A673 (cell line): ENCODE results near the gene ARFGAP1.

Experiments used
- EZH2 ChIP-seq: fragments of 200-600 bp; sonication (generic); IDR thresholded peaks from 2 replicates; pipeline ENCODE4 v1.6.1; 2017; ENCODE audit warnings: borderline replicate concordance, low read depth, mild to moderate bottlenecking, mixed read lengths, antibody characterized with exemption, low read length; ENCODE audit not compliant: poor library complexity, severe bottlenecking
- TF ChIP-seq, protein P1 (sequence below): fragments of 300-800, 200-600 bp; sonication (generic); conservative IDR thresholded peaks from 2 replicates; pipeline ENCODE4 v1.5.1; 2017; ENCODE audit warnings: low read depth, mild to moderate bottlenecking, antibody characterized with exemption, low read length, moderate library complexity, mixed read lengths

DNA sequence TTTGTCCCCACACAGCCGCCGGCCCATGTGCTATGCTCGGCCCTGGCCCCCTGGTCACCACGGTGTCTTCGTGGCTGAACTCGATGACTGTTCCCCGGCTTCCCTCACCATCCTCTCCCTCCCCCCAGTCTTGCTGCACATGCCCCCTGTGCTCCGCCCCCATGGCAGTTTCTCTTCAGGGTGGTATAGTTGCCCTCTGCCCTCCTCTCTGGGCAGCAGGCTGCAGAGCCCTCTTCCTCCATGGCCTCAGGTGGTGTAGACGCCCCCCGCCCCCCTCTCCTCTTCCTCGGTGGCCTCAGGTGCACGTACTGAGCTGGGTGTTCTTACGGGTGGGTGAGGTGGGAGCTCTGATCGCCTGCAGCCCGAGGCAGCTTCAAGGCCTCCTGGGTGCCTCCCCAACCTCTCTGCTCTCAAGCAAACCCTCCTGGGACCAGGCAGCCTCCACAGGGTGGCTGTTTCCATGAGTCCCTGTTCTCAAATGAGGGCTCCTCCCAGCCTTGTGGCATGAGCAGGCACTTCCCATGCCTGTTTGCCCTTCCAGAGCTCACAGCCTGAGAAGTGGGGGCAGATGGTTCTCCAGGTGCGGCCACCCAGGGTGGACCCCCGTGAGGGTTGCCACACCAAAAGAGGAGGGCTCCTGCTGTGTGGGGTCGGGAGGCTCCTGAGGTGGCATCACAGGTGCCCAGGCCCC is 45.1 kb downstream of the ARFGAP1 start:
- TF ChIP-seq, protein P1, sequence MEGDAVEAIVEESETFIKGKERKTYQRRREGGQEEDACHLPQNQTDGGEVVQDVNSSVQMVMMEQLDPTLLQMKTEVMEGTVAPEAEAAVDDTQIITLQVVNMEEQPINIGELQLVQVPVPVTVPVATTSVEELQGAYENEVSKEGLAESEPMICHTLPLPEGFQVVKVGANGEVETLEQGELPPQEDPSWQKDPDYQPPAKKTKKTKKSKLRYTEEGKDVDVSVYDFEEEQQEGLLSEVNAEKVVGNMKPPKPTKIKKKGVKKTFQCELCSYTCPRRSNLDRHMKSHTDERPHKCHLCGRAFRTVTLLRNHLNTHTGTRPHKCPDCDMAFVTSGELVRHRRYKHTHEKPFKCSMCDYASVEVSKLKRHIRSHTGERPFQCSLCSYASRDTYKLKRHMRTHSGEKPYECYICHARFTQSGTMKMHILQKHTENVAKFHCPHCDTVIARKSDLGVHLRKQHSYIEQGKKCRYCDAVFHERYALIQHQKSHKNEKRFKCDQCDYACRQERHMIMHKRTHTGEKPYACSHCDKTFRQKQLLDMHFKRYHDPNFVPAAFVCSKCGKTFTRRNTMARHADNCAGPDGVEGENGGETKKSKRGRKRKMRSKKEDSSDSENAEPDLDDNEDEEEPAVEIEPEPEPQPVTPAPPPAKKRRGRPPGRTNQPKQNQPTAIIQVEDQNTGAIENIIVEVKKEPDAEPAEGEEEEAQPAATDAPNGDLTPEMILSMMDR, result no peak
- TF ChIP-seq EZH2, result no peak
